CD4-positive, alpha-beta T cell (primary cell): ENCODE measurements around the gene COMMD3. TPM values are rescaled to one million over a fixed set of nuclear protein-coding genes. Genes with fewer than 3 reads are reported as not detected.

ENCODE experiments used
- ATAC-seq: fragments of 200-7000 bp; cut with Tn5 transposase; one replicate; pipeline ENCODE4 v1.10.0; 2022; ENCODE audit warnings: mild to moderate bottlenecking; ENCODE audit not compliant: poor library complexity
- CTCF ChIA-PET: fragments of 350-600 bp; sonication (Branson Sonifier 250); formaldehyde crosslinking; loops from one replicate; lab custom pipeline; 2021; ENCODE audit warnings: antibody characterized with exemption, inconsistent platforms; lab: Charles Lee
- POLR2A ChIA-PET: fragments of 350-600 bp; sonication (Branson Sonifier 250); formaldehyde crosslinking; loops from one replicate; lab custom pipeline; 2021; ENCODE audit warnings: antibody characterized with exemption, inconsistent platforms; lab: Charles Lee
- DNase-seq, 14 experiments: peaks; one replicate each; pipeline ENCODE4 v3.0.0-alpha.2; 2013 to 2020; ENCODE audit warnings: mixed read lengths in 2 of 14
- H3K27ac ChIP-seq, 2 donors: one replicate each; pipeline versions ENCODE4 v1.5.1 to v1.7.0; 2013; ENCODE audit warnings: low read length in 2 of 2, low read depth in 1 of 2, mild to moderate bottlenecking in 1 of 2
- H3K27me3 ChIP-seq, 2 experiments: 1 replicate in 1 of 2; 2 replicates in 1 of 2; pipeline versions ENCODE4 v1.6.1 to v1.7.0; 2013; ENCODE audit warnings: low read length in 2 of 2, control low read depth in 1 of 2, mild to moderate bottlenecking in 1 of 2, moderate library complexity in 1 of 2; ENCODE audit not compliant: insufficient read depth in 2 of 2, control insufficient read depth in 1 of 2
- H3K36me3 ChIP-seq: one replicate; pipeline ENCODE4 v1.6.1; 2013; ENCODE audit warnings: low read length, control low read depth; ENCODE audit not compliant: insufficient read depth
- H3K4me1 ChIP-seq: one replicate; pipeline ENCODE4 v1.6.1; 2013; ENCODE audit warnings: low read length, control low read depth; ENCODE audit not compliant: insufficient read depth
- H3K4me3 ChIP-seq: one replicate; pipeline ENCODE4 v1.5.1; 2013; ENCODE audit warnings: mild to moderate bottlenecking, low read length, moderate library complexity
- H3K9me3 ChIP-seq, 2 experiments: 1 replicate in 1 of 2; 2 replicates in 1 of 2; pipeline versions ENCODE4 v1.6.1 to v1.7.0; 2013; ENCODE audit warnings: low read length in 2 of 2, mild to moderate bottlenecking in 2 of 2, control low read depth in 1 of 2, moderate library complexity in 1 of 2; ENCODE audit not compliant: control insufficient read depth in 1 of 2, insufficient read depth in 1 of 2
- H3K27ac Mint-ChIP-seq: one replicate; pipeline ENCODE4 v1.8.0; 2020; ENCODE audit warnings: mixed read lengths
- H3K27me3 Mint-ChIP-seq: one replicate; pipeline ENCODE4 v1.8.0; 2021; ENCODE audit warnings: mixed read lengths
- H3K36me3 Mint-ChIP-seq: one replicate; pipeline ENCODE4 v1.8.0; 2021; ENCODE audit warnings: low read depth, mixed read lengths
- H3K4me1 Mint-ChIP-seq: one replicate; pipeline ENCODE4 v1.8.0; 2021; ENCODE audit warnings: low read depth, mixed read lengths
- H3K4me3 Mint-ChIP-seq: one replicate; pipeline ENCODE4 v1.8.0; 2020; ENCODE audit warnings: mild to moderate bottlenecking, mixed read lengths
- H3K9me3 Mint-ChIP-seq: one replicate; pipeline ENCODE4 v1.8.0; 2020; ENCODE audit warnings: mixed read lengths
- intact Hi-C, 2 experiments: fragments of 100-400 bp; cut with DNase I in 1 of 2; cut with micrococcal nuclease in 1 of 2; formaldehyde crosslinking; loops; one replicate each; pipeline versions ENCODE4 v1.15.1 to v1.9.0; 2023 to 2025; cut with DNase I, micrococcal nuclease
- total RNA-seq, 174 experiments: library from RNA in 2 of 174; stranded (reverse) in 2 of 174; gene quantifications; one replicate each; pipeline ENCODE4 v1.2.3 and lab custom pipeline; 2021 to 2026
- TF ChIP-seq, protein P1 (sequence below): fragments of 200-600 bp; IDR thresholded peaks from one replicate; pipeline ENCODE4 v1.8.0; 2022; ENCODE audit warnings: antibody characterized with exemption, mild to moderate bottlenecking

COMMD3 gene
- total RNA-seq, 2 experiments from 2014 or later: 43.2 to 51.0 TPM

DNA sequence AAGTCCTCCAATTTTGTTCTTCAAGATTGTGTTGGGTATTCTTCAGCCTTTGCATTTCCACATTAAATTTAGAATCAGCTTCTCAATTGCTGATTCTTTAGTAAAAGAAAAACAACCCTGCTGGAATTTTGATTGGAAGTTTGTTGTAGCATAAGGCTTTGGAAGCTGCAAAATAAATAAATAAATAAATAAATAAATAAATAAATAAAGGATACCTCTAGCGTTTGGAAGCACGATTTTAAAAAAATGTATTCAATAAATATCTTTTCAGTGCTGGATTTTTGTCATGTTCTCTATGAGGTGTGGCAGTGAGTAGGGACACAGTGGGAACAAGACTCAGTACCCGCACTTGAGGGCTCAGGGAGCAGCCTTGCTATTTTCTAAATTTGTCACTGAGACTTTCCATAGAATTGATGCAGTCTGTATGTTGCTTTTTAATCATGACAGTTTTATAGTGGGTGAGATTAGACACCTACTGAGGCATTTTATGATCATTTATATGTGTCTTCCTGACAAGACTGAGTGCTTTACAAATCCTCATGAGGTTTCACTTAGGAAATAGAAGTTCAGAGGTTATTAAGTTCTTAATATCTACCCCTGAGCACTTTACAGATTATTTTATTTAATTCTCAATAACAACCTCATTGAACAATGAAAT, 22.3 kb upstream of the COMMD3 start:
- Mint-ChIP-seq H3K36me3 (no peaks in the 10 kb centered on the region), H3K27ac (no peak overlapping the region), H3K27me3 (peaks cover 27% of the 10 kb centered on the region), H3K4me1 (no peaks in the 10 kb centered on the region), H3K9me3 (no peaks in the 10 kb centered on the region), H3K4me3 (no peak overlapping the region)
- Histone ChIP-seq H3K27ac (no peak overlapping the region), H3K4me1 (no peaks in the 10 kb centered on the region), H3K9me3 (no peaks in the 10 kb centered on the region), H3K4me3 (no peak overlapping the region), H3K36me3 (no peaks in the 10 kb centered on the region), H3K27me3 (peaks cover 0 to 7% of the 10 kb centered on the region in 2 experiments)
- DNase-seq: no peak
- TF ChIP-seq, protein P1, sequence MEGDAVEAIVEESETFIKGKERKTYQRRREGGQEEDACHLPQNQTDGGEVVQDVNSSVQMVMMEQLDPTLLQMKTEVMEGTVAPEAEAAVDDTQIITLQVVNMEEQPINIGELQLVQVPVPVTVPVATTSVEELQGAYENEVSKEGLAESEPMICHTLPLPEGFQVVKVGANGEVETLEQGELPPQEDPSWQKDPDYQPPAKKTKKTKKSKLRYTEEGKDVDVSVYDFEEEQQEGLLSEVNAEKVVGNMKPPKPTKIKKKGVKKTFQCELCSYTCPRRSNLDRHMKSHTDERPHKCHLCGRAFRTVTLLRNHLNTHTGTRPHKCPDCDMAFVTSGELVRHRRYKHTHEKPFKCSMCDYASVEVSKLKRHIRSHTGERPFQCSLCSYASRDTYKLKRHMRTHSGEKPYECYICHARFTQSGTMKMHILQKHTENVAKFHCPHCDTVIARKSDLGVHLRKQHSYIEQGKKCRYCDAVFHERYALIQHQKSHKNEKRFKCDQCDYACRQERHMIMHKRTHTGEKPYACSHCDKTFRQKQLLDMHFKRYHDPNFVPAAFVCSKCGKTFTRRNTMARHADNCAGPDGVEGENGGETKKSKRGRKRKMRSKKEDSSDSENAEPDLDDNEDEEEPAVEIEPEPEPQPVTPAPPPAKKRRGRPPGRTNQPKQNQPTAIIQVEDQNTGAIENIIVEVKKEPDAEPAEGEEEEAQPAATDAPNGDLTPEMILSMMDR: no peak
- CTCF ChIA-PET: no interaction called here
- intact Hi-C loops: no loop called here
- POLR2A ChIA-PET: no interaction called here
- ATAC-seq: no peak

DNA sequence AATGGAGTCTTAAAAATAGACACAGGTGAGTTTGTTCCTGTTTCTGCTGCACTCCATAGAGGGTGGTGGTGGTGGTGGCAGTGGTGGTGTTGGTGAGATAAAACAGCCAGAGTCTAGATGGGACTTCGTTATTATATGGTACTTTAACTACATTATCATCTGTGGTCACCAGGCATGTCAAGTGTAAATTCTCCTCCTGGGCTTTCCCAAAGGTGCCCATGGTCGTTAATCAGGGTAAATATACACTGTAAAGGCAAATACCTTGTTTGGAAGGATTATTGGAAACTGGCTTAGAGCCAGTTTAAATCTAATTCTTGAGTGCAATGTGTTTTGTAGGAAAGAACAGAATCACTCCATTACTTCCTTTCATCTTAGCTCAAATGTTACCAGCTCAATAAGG, 21.5 kb upstream of the COMMD3 start:
- ChIA-PET CTCF (interaction anchor here (0.8 kb wide), 1 partner anchor 16 kb away, joined by 3 read pairs; no protein-coding TSS in a partner anchor), POLR2A (no interaction called here)
- Mint-ChIP-seq H3K4me1 (no peaks in the 10 kb centered on the region), H3K4me3 (no peak overlapping the region), H3K36me3 (no peaks in the 10 kb centered on the region), H3K27ac (no peak overlapping the region), H3K9me3 (no peaks in the 10 kb centered on the region), H3K27me3 (peaks cover 29% of the 10 kb centered on the region)
- no peaks in the 10 kb centered on the region for H3K9me3 ChIP-seq
- DNase-seq (no peak), ATAC-seq (no peak)
- TF ChIP-seq, protein P1: no peak
- H3K4me1 ChIP-seq: no peaks in the 10 kb centered on the region
- peaks cover 0 to 7% of the 10 kb centered on the region in 2 experiments for H3K27me3 ChIP-seq
- H3K4me3 ChIP-seq: no peak overlapping the region
- H3K27ac ChIP-seq: no peak overlapping the region
- intact Hi-C loops: no loop called here
- no peaks in the 10 kb centered on the region for H3K36me3 ChIP-seq

DNA sequence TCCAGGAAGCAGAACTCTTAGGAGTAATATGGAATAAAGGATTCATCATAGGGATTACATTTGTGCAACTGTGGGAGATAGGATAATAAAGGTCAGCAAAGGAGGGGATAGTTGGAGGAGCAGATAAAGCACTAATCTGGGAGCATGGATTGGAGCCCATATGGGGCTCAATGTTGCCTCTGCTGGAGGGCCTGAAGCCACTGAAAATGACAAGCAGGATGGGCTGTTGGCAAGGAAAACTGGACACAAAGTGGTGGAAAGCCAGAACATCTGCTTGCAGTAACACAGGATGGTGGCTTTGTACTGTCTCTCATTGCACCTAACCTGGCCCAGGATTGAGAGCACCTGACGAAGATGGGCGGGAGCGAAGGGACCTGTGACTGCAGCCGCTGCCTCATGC, 15.0 kb upstream of the COMMD3 start:
- no peaks in the 10 kb centered on the region for H3K4me1 ChIP-seq
- H3K36me3 Mint-ChIP-seq: no peaks in the 10 kb centered on the region
- peaks cover 7 to 8% of the 10 kb centered on the region in 2 experiments for H3K27me3 ChIP-seq
- ChIA-PET POLR2A (no interaction called here), CTCF (no interaction called here)
- no peaks in the 10 kb centered on the region for H3K9me3 ChIP-seq
- no peak overlapping the region for H3K4me3 Mint-ChIP-seq
- no peak overlapping the region for H3K27ac Mint-ChIP-seq
- H3K27me3 Mint-ChIP-seq: peaks cover 15% of the 10 kb centered on the region
- H3K4me3 ChIP-seq: no peak overlapping the region
- H3K27ac ChIP-seq: no peak overlapping the region
- H3K36me3 ChIP-seq: no peaks in the 10 kb centered on the region
- ATAC-seq (no peak), DNase-seq (no peak)
- TF ChIP-seq, protein P1: no peak
- no peaks in the 10 kb centered on the region for H3K9me3 Mint-ChIP-seq
- no peaks in the 10 kb centered on the region for H3K4me1 Mint-ChIP-seq
- intact Hi-C loops: no loop called here
